Uterus (tissue), 4 donors: ENCODE measurements around the gene KRT23. TPM values are rescaled to one million over a fixed set of nuclear protein-coding genes. Genes with fewer than 3 reads are reported as not detected.

Experiments
- DNase-seq, 2 donors: peaks; one replicate each; pipeline ENCODE4 v3.0.0-alpha.2; 2019 to 2020
- H3K27ac ChIP-seq, 2 donors: fragments of 200-600 bp; sonication (generic); 1 replicate in 1 of 2; 2 replicates in 1 of 2; pipeline ENCODE4 v1.5.1; 2016 to 2018
- H3K27me3 ChIP-seq, 2 donors: fragments of 200-600 bp; sonication (generic); one replicate each; pipeline ENCODE4 v1.5.1; 2018 to 2019; ENCODE audit warnings: control low read depth in 1 of 2
- H3K36me3 ChIP-seq, 2 donors: fragments of 200-600 bp; sonication (generic); one replicate each; pipeline ENCODE4 v1.5.1; 2019; ENCODE audit warnings: control low read depth in 1 of 2
- H3K4me1 ChIP-seq, 2 donors: fragments of 200-600 bp; sonication (generic); one replicate each; pipeline ENCODE4 v1.5.1; 2018 to 2019; ENCODE audit warnings: control low read depth in 1 of 2
- H3K4me3 ChIP-seq, 2 donors: fragments of 200-600 bp; sonication (generic); 1 replicate in 1 of 2; 2 replicates in 1 of 2; pipeline ENCODE4 v1.5.1; 2018 to 2019; ENCODE audit warnings: mild to moderate bottlenecking in 1 of 2
- H3K9me3 ChIP-seq, 2 donors: fragments of 200-600 bp; sonication (generic); one replicate each; pipeline ENCODE4 v1.5.1; 2019; ENCODE audit warnings: control low read depth in 1 of 2
- CTCF ChIP-seq, 4 experiments: fragments of 200-600 bp in 2 of 4; fragments of 450-650 bp in 2 of 4; sonication (generic) in 2 of 4; IDR thresholded peaks; one replicate each; pipeline ENCODE4 v1.5.1; 2016 to 2019; ENCODE audit warnings: antibody characterized with exemption in 4 of 4, mild to moderate bottlenecking in 2 of 4, moderate library complexity in 1 of 4
- POLR2A ChIP-seq, 2 donors: fragments of 450-650 bp; IDR thresholded peaks; one replicate each; pipeline ENCODE4 v1.6.1; 2016; ENCODE audit warnings: antibody characterized with exemption in 2 of 2, mild to moderate bottlenecking in 1 of 2, moderate library complexity in 1 of 2
- intact Hi-C: fragments of 100-400 bp; cut with DNase I; formaldehyde crosslinking; loops from one replicate; pipeline ENCODE4 v1.15.1; 2023; ENCODE audit warnings: low total_unique reads
- total RNA-seq, 4 donors: library from RNA; depleted of rRNA in 3 of 4; stranded (reverse); fragments of >200 nt in 3 of 4; gene quantifications; one replicate each; pipeline versions ENCODE4 v1.1.0 to v1.2.4, GENCODE V29; 2014 to 2023
- donor health status: DM: yes; HTN: yes; CAD: no.

The KRT23 gene
- total RNA-seq, 4 donors from 2014 or later: 0.79 to 3.1 TPM; not detected in 2

GRCh38 chr17:40900809-40901356 lies 36.6 kb downstream of the KRT23 start:
- DNase-seq: no peak
- H3K4me3 ChIP-seq: no peak overlapping the region
- intact Hi-C loops: no loop called here
- H3K4me1 ChIP-seq: no peaks in the 10 kb centered on the region
- no peak overlapping the region for H3K27ac ChIP-seq
- H3K27me3 ChIP-seq: no peaks in the 10 kb centered on the region
- H3K9me3 ChIP-seq: no peaks in the 10 kb centered on the region
- TF ChIP-seq POLR2A (IDR thresholded peaks at IDR 0.05) (no peak), CTCF (IDR thresholded peaks at IDR 0.05) (no peak)
- H3K36me3 ChIP-seq: no peaks in the 10 kb centered on the region

GRCh38 chr17:40896916-40897455 lies 40.5 kb downstream of the KRT23 start:
- no peak for DNase-seq
- Histone ChIP-seq H3K4me3 (no peak overlapping the region), H3K9me3 (no peaks in the 10 kb centered on the region), H3K4me1 (no peaks in the 10 kb centered on the region), H3K36me3 (no peaks in the 10 kb centered on the region), H3K27me3 (no peaks in the 10 kb centered on the region), H3K27ac (no peak overlapping the region)
- TF ChIP-seq POLR2A (IDR thresholded peaks at IDR 0.05): no peak
- TF ChIP-seq CTCF (IDR thresholded peaks at IDR 0.05): no peak
- intact Hi-C loops: no loop called here

- TF ChIP-seq POLR2A (IDR thresholded peaks at IDR 0.05) (no peak), CTCF (IDR thresholded peaks at IDR 0.05) (no peak)
- intact Hi-C loops: no loop called here
- no peak for DNase-seq
- Histone ChIP-seq H3K27me3 (no peaks in the 10 kb centered on the region), H3K4me1 (no peaks in the 10 kb centered on the region), H3K36me3 (no peaks in the 10 kb centered on the region), H3K9me3 (no peaks in the 10 kb centered on the region), H3K27ac (no peak overlapping the region), H3K4me3 (no peak overlapping the region)
These were observed 42.2 kb downstream of the KRT23 start for GRCh38 chr17:40895106-40895730.

GRCh38 chr17:40888196-40888720 lies 49.2 kb downstream of the KRT23 start:
- H3K4me3 ChIP-seq: no peak overlapping the region
- no peaks in the 10 kb centered on the region for H3K9me3 ChIP-seq
- no peaks in the 10 kb centered on the region for H3K27me3 ChIP-seq
- no peak for DNase-seq
- no peaks in the 10 kb centered on the region for H3K4me1 ChIP-seq
- H3K36me3 ChIP-seq: no peaks in the 10 kb centered on the region
- no peak overlapping the region for H3K27ac ChIP-seq
- no peak for TF ChIP-seq POLR2A (IDR thresholded peaks at IDR 0.05)
- no peak for TF ChIP-seq CTCF (IDR thresholded peaks at IDR 0.05)
- intact Hi-C loops: no loop called here

GRCh38 chr17:40886090-40886489 lies 51.4 kb downstream of the KRT23 start:
- H3K36me3 ChIP-seq: no peaks in the 10 kb centered on the region
- H3K9me3 ChIP-seq: no peaks in the 10 kb centered on the region
- no peak for TF ChIP-seq CTCF (IDR thresholded peaks at IDR 0.05)
- no peak for TF ChIP-seq POLR2A (IDR thresholded peaks at IDR 0.05)
- H3K4me1 ChIP-seq: no peaks in the 10 kb centered on the region
- no peaks in the 10 kb centered on the region for H3K27me3 ChIP-seq
- no peak for DNase-seq
- H3K27ac ChIP-seq: no peak overlapping the region
- no peak overlapping the region for H3K4me3 ChIP-seq
- intact Hi-C loops: no loop called here
